ENCODE data around the gene ACTN1.

Gene ACTN1

DNA sequence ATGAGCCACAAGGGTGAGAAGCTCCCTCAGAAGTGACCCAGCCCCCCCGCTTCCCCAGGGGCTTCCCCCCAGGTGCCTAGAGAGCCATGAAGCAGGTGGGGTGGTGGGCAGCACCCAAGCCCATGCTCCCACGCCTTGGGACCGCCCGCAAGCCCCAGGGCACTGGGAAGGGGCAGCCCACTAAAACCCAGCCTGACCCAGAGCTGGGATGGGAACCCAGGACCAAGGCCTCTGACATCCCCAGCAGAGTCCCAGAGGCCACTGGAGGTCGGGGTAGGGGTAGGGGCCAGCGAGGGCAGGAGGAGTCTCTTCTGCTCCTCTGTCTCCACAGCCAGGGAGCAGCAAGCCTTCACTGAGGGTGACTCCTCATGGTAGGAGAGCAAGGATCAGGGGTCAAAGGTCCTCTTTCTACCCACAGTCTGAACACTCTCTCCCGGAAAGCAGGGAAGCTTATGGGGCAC is 99.8 kb downstream of the ACTN1 start:
- no peak overlapping the region for H3K4me3 ChIP-seq (ENCODE audit: low read length)
- no peak for DNase-seq (ENCODE audit: low read depth)
- TF ChIP-seq, protein P1, sequence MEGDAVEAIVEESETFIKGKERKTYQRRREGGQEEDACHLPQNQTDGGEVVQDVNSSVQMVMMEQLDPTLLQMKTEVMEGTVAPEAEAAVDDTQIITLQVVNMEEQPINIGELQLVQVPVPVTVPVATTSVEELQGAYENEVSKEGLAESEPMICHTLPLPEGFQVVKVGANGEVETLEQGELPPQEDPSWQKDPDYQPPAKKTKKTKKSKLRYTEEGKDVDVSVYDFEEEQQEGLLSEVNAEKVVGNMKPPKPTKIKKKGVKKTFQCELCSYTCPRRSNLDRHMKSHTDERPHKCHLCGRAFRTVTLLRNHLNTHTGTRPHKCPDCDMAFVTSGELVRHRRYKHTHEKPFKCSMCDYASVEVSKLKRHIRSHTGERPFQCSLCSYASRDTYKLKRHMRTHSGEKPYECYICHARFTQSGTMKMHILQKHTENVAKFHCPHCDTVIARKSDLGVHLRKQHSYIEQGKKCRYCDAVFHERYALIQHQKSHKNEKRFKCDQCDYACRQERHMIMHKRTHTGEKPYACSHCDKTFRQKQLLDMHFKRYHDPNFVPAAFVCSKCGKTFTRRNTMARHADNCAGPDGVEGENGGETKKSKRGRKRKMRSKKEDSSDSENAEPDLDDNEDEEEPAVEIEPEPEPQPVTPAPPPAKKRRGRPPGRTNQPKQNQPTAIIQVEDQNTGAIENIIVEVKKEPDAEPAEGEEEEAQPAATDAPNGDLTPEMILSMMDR (conservative IDR thresholded peaks at IDR 0.05; ENCODE audit: low read depth, low read length) = no peak

DNA sequence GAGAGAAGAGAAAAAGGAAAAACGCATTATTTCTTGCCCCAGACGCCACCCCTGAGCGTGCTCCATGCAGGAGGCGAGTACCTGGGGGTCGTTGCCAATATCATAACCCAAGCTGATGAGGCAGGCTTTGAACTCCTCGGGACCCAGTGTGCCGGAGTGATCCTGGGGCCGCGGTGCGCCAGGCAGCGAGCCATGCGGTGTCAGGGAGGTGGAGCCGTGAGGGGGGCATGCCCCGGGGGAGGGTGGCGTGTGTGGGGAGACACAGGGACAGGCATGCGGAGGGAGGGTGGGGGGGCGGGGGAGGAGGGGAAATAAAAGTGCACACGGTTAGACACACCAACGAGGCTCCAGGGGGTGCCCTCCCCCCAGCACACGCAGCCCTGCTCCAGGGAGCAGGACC is 100.2 kb downstream of the ACTN1 start:
- TF ChIP-seq, protein P1 (conservative IDR thresholded peaks at IDR 0.05; ENCODE audit: low read depth, low read length) = no peak
- no peak for DNase-seq (ENCODE audit: low read depth)
- no peak overlapping the region for H3K4me3 ChIP-seq (ENCODE audit: low read length)

DNA sequence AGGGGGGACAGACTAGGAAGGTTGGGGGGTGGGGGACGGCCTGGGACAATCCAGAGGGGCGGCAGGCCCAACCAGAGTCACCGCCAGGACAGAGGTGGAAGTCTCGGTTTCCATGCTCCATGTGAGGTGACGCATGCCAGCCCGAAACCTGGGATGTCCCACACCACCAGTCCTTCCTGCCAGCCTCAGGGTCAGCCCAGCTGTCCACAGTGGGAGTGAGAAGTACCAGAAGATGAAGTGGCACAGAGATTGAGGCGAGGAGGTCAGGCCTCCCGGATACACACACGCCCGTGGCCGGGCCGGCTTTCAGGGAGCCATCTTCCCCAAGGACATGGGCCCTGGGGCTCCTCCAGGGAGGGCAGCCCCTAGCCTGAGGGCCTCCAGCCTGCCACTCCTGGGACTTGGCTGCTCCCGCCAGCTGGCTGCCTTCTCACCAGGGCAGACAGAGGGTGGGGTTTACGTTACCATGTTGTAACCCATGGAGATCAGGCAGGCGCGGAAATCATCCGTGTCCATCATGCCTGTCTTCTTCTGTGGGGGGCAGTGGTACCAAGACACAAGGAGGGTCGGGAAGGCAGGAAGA is 101.0 kb downstream of the ACTN1 start:
- no peak overlapping the region for H3K4me3 ChIP-seq (ENCODE audit: low read length)
- TF ChIP-seq, protein P1 (conservative IDR thresholded peaks at IDR 0.05; ENCODE audit: low read depth, low read length) = no peak
- DNase-seq (ENCODE audit: low read depth) = no peak

DNA sequence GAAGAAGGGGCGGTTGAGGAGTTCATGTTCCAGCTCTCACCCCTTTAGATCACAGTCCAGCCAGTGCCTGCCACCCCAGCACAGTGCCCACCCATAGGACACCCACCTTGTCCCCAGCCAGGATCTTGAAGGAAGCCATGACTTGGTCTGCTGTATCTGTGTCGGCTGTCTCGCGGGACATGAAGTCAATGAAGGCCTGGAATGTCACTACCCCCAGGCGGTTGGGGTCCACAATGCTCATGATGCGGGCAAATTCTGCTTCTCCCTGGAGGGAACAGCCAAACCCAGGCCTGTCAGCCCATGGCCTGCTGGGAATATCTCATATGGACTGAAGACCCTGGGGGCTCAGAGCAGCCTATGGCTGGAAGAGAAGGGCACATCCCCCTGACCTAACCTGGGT is 102.1 kb downstream of the ACTN1 start:
- no peak overlapping the region for H3K4me3 ChIP-seq (ENCODE audit: low read length)
- DNase-seq (ENCODE audit: low read depth) = no peak
- TF ChIP-seq, protein P1 (conservative IDR thresholded peaks at IDR 0.05; ENCODE audit: low read depth, low read length) = no peak

DNA sequence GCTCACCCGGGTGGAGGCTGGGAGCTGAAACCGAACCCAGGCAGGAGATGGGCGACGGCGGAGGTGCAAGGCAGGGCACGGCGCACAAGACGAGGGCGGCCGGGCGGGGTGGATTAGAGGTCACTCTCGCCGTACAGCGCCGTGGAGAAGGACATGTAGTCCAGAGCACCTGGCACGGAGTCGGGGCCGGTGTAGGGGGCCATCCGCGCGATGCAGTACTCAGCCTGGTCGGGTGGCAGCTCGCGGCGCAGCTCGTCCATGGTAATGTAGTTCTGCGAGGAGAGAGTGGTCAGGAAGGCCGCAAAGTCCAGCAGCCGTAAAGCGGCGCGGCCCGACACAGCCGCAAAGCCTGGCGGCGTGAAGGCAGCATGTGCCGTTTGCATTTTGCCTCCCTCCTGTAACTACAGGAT is 104.4 kb downstream of the ACTN1 start:
- DNase-seq (ENCODE audit: low read depth) = no peak
- no peak overlapping the region for H3K4me3 ChIP-seq (ENCODE audit: low read length)
- TF ChIP-seq, protein P1 (conservative IDR thresholded peaks at IDR 0.05; ENCODE audit: low read depth, low read length) = no peak

DNA sequence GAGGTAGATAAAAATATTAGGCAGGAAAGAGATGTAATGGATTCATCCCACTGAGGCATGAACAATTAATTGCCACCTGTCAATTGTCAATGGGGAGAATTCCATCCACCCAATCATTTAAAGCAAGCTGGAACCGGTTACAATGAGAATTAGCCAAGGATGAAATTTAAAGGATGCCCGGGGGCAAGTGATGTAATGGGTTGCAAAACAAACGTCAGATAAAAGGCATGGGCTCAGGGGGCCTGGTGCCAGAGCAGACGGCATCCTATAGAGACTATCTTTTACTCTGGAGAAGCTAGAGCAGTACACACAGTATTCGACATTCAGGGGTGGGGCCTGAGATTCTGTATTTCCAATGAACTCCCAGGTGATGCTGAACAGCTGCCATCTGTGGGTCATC is 105.7 kb downstream of the ACTN1 start:
- no peak for DNase-seq (ENCODE audit: low read depth)
- H3K4me3 ChIP-seq (ENCODE audit: low read length) = no peak overlapping the region
- TF ChIP-seq, protein P1 (conservative IDR thresholded peaks at IDR 0.05; ENCODE audit: low read depth, low read length) = no peak

DNA sequence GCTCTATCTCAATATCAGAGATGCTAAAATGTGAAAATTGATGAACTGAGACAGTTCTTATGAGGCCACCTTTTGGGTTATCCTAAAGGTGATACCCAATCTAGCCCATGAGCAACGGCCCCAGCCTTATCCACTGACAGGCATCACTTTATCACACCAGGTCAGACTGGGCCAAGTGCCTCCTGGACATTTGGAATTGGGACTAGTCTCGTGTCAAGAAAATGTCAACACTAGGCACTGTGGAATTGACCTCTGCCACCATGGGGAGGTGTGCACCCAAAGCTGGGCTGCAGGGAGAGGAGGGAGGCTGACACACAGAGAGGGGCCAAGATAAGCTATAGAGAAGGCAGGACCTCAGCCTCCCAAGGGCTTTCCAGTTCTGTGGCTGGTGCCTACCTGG is 107.7 kb downstream of the ACTN1 start:
- no peak overlapping the region for H3K4me3 ChIP-seq (ENCODE audit: low read length)
- TF ChIP-seq, protein P1 (conservative IDR thresholded peaks at IDR 0.05; ENCODE audit: low read depth, low read length) = no peak
- no peak for DNase-seq (ENCODE audit: low read depth)
